ENCODE measurements around the gene NFATC4.

Gene NFATC4

GRCh38 chr14:24388474-24389179 lies 20.6 kb downstream of the NFATC4 start:
- no peaks in the 10 kb centered on the region for H3K9me3 ChIP-seq (ENCODE audit: control insufficient read depth, insufficient read depth, low read length)
- H3K27ac ChIP-seq (ENCODE audit: low read length), result no peak overlapping the region
- WGBS (ENCODE audit: insufficient coverage, insufficient read length), result no CpG with 5 or more reads among the region's 2 CpGs
- H3K36me3 ChIP-seq (ENCODE audit: control insufficient read depth, insufficient read depth, low read length), result no peaks in the 10 kb centered on the region
- DNase-seq (ENCODE audit: low read depth, low spot score), result no peak
- 0 out of 2 replicates have a peak, but pooled peaks cover 1% of the 10 kb centered on the region for H3K4me1 ChIP-seq (ENCODE audit: control insufficient read depth, insufficient read depth, low read length)
- no peaks in the 10 kb centered on the region for H3K27me3 ChIP-seq (ENCODE audit: control insufficient read depth, insufficient read depth, low read length)
- no peak overlapping the region for H3K4me3 ChIP-seq (ENCODE audit: low read length)

- no peaks in the 10 kb centered on the region for H3K36me3 ChIP-seq (ENCODE audit: control insufficient read depth, insufficient read depth, low read length)
- 0 out of 2 replicates have a peak, but pooled peaks cover 1% of the 10 kb centered on the region for H3K4me1 ChIP-seq (ENCODE audit: control insufficient read depth, insufficient read depth, low read length)
- DNase-seq (ENCODE audit: low read depth, low spot score), result no peak
- no peak overlapping the region for H3K4me3 ChIP-seq (ENCODE audit: low read length)
- H3K9me3 ChIP-seq (ENCODE audit: control insufficient read depth, insufficient read depth, low read length), result no peaks in the 10 kb centered on the region
- H3K27me3 ChIP-seq (ENCODE audit: control insufficient read depth, insufficient read depth, low read length), result no peaks in the 10 kb centered on the region
- H3K27ac ChIP-seq (ENCODE audit: low read length), result no peak overlapping the region
- whole genome bisulfite sequencing (ENCODE audit: insufficient coverage, insufficient read length), result no CpG with 5 or more reads among the region's 11 CpGs
Measured at GRCh38 chr14:24389226-24389848, 21.4 kb downstream of the NFATC4 start.

GRCh38 chr14:24390701-24391468 lies 22.9 kb downstream of the NFATC4 start:
- WGBS (ENCODE audit: insufficient coverage, insufficient read length), result no CpG with 5 or more reads among the region's 6 CpGs
- Histone ChIP-seq H3K9me3 (ENCODE audit: control insufficient read depth, insufficient read depth, low read length) (no peaks in the 10 kb centered on the region), H3K27ac (ENCODE audit: low read length) (no peak overlapping the region), H3K4me3 (ENCODE audit: low read length) (no peak overlapping the region), H3K36me3 (ENCODE audit: control insufficient read depth, insufficient read depth, low read length) (no peaks in the 10 kb centered on the region), H3K27me3 (ENCODE audit: control insufficient read depth, insufficient read depth, low read length) (no peaks in the 10 kb centered on the region), H3K4me1 (ENCODE audit: control insufficient read depth, insufficient read depth, low read length) (0 out of 2 replicates have a peak, but pooled peaks cover 1% of the 10 kb centered on the region)
- DNase-seq (ENCODE audit: low read depth, low spot score), result no peak

- no peaks in the 10 kb centered on the region for H3K9me3 ChIP-seq (ENCODE audit: control insufficient read depth, insufficient read depth, low read length)
- no CpG with 5 or more reads among the region's 8 CpGs for WGBS (ENCODE audit: insufficient coverage, insufficient read length)
- H3K4me3 ChIP-seq (ENCODE audit: low read length), result no peak overlapping the region
- no peak for DNase-seq (ENCODE audit: low read depth, low spot score)
- no peak overlapping the region for H3K27ac ChIP-seq (ENCODE audit: low read length)
- no peaks in the 10 kb centered on the region for H3K27me3 ChIP-seq (ENCODE audit: control insufficient read depth, insufficient read depth, low read length)
- no peaks in the 10 kb centered on the region for H3K36me3 ChIP-seq (ENCODE audit: control insufficient read depth, insufficient read depth, low read length)
- H3K4me1 ChIP-seq (ENCODE audit: control insufficient read depth, insufficient read depth, low read length), result 0 out of 2 replicates have a peak, but pooled peaks cover 1% of the 10 kb centered on the region
Measured at GRCh38 chr14:24392325-24393091, 24.5 kb downstream of the NFATC4 start.

- no peaks in the 10 kb centered on the region for H3K9me3 ChIP-seq (ENCODE audit: control insufficient read depth, insufficient read depth, low read length)
- no peak overlapping the region for H3K4me3 ChIP-seq (ENCODE audit: low read length)
- no CpG with 5 or more reads among the region's 3 CpGs for WGBS (ENCODE audit: insufficient coverage, insufficient read length)
- H3K27ac ChIP-seq (ENCODE audit: low read length), result no peak overlapping the region
- H3K27me3 ChIP-seq (ENCODE audit: control insufficient read depth, insufficient read depth, low read length), result no peaks in the 10 kb centered on the region
- no peaks in the 10 kb centered on the region for H3K36me3 ChIP-seq (ENCODE audit: control insufficient read depth, insufficient read depth, low read length)
- H3K4me1 ChIP-seq (ENCODE audit: control insufficient read depth, insufficient read depth, low read length), result peaks cover 3% of the 10 kb centered on the region; the same call in 1 of the 2 replicates
- no peak for DNase-seq (ENCODE audit: low read depth, low spot score)
Measured at GRCh38 chr14:24394275-24394674, 26.3 kb downstream of the NFATC4 start.

- Histone ChIP-seq H3K36me3 (ENCODE audit: control insufficient read depth, insufficient read depth, low read length) (no peaks in the 10 kb centered on the region), H3K4me1 (ENCODE audit: control insufficient read depth, insufficient read depth, low read length) (peaks cover 3% of the 10 kb centered on the region; the same call in 1 of the 2 replicates), H3K27me3 (ENCODE audit: control insufficient read depth, insufficient read depth, low read length) (no peaks in the 10 kb centered on the region), H3K27ac (ENCODE audit: low read length) (no peak overlapping the region), H3K9me3 (ENCODE audit: control insufficient read depth, insufficient read depth, low read length) (no peaks in the 10 kb centered on the region), H3K4me3 (ENCODE audit: low read length) (no peak overlapping the region)
- no peak for DNase-seq (ENCODE audit: low read depth, low spot score)
- WGBS (ENCODE audit: insufficient coverage, insufficient read length), result no CpG with 5 or more reads among the region's 8 CpGs
Measured at GRCh38 chr14:24395609-24396582, 27.9 kb downstream of the NFATC4 start.

GRCh38 chr14:24397639-24398292 lies 29.8 kb downstream of the NFATC4 start:
- no peak overlapping the region for H3K4me3 ChIP-seq (ENCODE audit: low read length)

DNA sequence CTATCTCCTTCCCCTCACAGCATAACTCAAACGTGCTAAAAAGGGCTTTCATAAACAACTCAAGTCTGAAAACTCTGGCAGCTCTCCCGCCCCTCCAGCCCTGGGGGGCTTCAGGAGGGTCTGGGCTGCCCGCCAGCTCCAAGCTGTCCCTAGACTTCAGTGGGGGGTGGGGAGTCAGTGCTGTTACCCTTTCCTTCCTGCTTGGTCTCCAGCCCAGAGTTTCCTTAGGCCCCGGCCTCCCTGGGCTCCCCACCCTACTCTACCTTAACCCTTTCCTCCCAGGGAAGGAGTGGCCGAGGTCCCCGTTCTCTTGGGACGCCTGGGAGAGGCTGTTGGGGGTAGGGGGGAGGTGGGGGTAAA lies 30.3 kb downstream of the NFATC4 start:
- Histone ChIP-seq H3K27ac (ENCODE audit: low read length) (no peak overlapping the region), H3K4me1 (ENCODE audit: control insufficient read depth, insufficient read depth, low read length) (peaks cover 2% of the 10 kb centered on the region; the same call in 1 of the 2 replicates), H3K4me3 (ENCODE audit: low read length) (no peak overlapping the region; the same call in 1 of the 2 replicates), H3K36me3 (ENCODE audit: control insufficient read depth, insufficient read depth, low read length) (no peaks in the 10 kb centered on the region), H3K9me3 (ENCODE audit: control insufficient read depth, insufficient read depth, low read length) (no peaks in the 10 kb centered on the region), H3K27me3 (ENCODE audit: control insufficient read depth, insufficient read depth, low read length) (no peaks in the 10 kb centered on the region)
- WGBS (ENCODE audit: insufficient coverage, insufficient read length), result no CpG with 5 or more reads among the region's 7 CpGs
- no peak for DNase-seq (ENCODE audit: low read depth, low spot score)

More at GRCh38 chr14:24397639-24398292, 29.8 kb downstream of the NFATC4 start:
- H3K9me3 ChIP-seq (ENCODE audit: control insufficient read depth, insufficient read depth, low read length), result no peaks in the 10 kb centered on the region
- H3K27ac ChIP-seq (ENCODE audit: low read length), result no peak overlapping the region
- no peaks in the 10 kb centered on the region for H3K36me3 ChIP-seq (ENCODE audit: control insufficient read depth, insufficient read depth, low read length)
- WGBS (ENCODE audit: insufficient coverage, insufficient read length), result no CpG with 5 or more reads among the region's 6 CpGs
- peaks cover 2% of the 10 kb centered on the region; the same call in 1 of the 2 replicates for H3K4me1 ChIP-seq (ENCODE audit: control insufficient read depth, insufficient read depth, low read length)
- DNase-seq (ENCODE audit: low read depth, low spot score), result no peak
- H3K27me3 ChIP-seq (ENCODE audit: control insufficient read depth, insufficient read depth, low read length), result no peaks in the 10 kb centered on the region
